NCI-H1694 (cell line): ENCODE measurements around the gene WDR45B.

Experiments used
- DNase-seq: peaks from one replicate; lab custom pipeline; 2025; lab: John Stamatoyannopoulos, UW

The WDR45B gene

GRCh38 chr17:82648165-82648668 is at the start of gene WDR45B:
Gene WDR45B (minus strand): TSS chr17:82648444. CDS start chr17:82648340, 104 bp downstream.
- DNase-seq: peak; percentile 87

- no peak for DNase-seq
Observed at GRCh38 chr17:82697808-82698064, 49.5 kb upstream of the WDR45B start.

GRCh38 chr17:82696916-82697807 is 48.9 kb upstream of the WDR45B start:
- DNase-seq: no peak

GRCh38 chr17:82696259-82696658 is 48.0 kb upstream of the WDR45B start:
- no peak for DNase-seq

DNA sequence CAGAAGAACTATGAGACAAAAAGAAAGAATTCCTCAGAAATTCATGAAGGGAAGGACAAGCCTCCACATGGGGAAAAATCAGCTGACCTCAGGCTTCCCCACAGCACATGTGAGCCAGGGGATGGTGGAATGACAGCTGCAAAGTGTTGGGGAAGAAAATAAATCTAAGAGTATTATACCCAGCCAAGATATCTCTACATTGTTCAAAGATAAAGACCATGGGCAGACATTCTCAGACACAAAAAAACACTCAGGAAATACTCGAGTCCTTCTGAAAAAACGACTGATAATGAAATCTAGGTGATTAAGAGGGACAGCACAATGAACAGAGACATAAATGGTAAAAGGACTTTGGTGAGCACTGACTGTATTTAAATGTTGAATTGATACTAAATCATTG is 46.4 kb upstream of the WDR45B start:
- no peak for DNase-seq

DNA sequence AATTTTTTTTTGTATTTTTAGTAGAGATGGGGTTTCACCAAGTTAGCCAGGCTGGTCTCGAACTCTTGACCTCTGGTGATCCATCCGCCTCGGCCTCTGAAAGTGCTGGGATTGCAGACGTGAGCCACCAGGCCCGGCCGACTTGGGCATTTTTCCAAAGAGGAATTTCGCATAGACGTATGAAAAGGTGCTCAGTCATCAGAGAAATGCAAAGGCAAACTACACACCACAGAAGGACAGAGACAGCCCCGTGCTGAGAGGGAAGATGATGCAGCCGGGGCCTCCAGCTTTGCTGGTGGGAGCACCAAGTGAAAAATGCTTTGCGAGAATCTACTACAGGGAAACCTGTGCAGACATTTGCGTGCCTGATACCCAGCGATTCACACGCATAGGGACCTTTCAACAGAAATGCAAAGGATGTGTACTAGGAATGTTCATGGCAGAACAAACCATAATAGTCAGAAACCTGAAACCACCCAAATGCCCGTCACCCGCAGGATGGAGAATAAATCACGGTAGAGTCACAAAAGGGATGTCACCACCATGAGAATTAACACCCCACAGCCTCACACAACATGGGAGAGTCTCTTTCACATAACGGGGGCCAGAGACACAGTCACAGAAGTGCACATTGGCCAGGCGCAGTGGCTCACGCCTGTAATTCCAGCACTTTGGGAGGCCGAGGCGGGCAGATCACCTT is 45.1 kb upstream of the WDR45B start:
- DNase-seq: no peak

DNA sequence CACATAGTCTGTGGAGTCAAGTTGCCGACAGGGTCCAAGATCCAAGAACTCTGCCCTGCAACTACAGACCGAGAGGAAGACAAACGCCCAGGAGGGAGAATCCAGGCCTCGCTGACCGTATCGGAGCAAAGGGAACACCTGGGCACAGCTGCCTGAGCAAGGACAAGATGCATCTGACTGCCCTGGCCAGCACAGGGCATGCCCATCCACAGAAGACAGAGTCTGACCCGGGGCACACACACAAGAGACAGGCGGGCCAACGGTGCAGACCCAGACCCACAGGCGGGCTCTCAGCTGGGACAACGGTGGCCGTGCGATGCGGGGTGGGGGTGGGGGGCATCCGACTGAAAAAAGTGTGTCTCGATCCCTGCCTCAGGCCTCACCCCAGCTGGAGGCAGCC is 44.0 kb upstream of the WDR45B start:
- no peak for DNase-seq

- no peak for DNase-seq
Observed at GRCh38 chr17:82691714-82692113, 43.5 kb upstream of the WDR45B start.

- no peak for DNase-seq
Observed at GRCh38 chr17:82690786-82691489, 42.7 kb upstream of the WDR45B start.

GRCh38 chr17:82689077-82689476 is 40.8 kb upstream of the WDR45B start:
- DNase-seq: no peak

GRCh38 chr17:82687871-82688270 is 39.6 kb upstream of the WDR45B start:
- no peak for DNase-seq

DNA sequence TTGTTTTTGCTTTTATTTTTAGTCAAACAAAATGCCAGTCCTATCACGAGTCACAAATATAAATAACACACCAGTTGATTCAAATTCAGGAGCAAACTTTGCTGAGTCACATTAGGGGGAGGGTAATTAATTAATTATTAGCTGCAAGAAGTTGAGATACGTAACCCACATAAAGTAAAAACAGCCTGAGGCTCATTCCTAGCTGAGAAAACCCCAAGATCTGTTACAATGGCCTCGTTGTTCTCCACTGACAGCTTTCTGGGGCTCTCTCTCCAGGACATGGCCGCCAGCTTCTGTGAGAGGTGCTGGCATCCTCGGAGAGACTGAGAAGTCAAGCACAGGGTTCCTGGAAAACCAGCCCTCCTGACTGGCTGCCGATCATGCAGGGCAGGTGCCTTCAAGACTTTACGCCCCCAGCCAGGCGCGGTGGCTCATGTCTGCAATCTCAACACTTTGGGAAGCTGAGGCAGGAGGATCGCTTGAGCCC is 39.2 kb upstream of the WDR45B start:
- no peak for DNase-seq

DNA sequence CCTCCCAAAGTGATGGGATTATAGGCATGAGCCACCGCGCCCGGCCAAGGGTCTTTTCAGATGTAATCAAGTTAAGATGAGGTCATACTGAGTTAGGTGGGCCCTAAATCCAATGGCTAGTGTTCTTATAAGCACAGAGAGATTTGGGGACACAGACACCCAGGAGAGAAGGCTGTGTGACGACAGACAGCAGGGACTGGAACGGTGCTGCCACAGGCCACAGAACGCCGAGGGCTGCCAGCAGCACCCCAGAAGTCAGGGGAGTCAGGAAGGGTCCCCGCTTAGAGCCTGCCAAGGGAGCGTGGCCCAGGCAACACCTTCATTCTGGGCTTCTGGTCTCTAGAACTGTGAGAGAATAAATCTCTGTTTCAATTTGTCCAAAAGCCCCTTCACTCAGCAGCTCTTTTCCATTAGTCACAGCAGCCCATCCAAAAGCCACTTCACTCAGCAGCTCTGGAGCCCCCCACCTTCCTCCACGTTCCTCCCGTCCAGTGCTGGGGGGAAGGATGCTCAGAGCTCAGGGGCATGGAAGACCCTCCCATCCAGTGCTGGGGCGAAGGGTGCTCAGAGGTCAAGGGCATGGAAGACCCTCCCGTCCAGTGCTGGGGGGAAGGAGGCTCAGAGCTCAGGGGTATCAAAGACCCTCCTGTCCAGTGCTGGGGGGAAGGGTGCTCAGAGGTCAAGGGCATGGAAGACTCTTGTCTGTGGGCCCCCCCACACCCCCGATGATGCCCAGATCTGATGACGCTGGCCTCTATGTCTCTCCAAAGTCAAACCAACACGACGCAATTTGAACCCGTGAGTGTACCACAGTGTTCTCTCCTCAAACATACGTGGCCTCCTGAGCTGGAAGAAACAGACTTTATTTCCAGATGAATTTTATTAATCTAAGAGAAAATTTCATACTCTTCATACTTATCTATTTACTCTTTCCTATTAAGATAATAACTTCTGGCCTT is 38.4 kb upstream of the WDR45B start:
- DNase-seq: no peak

DNA sequence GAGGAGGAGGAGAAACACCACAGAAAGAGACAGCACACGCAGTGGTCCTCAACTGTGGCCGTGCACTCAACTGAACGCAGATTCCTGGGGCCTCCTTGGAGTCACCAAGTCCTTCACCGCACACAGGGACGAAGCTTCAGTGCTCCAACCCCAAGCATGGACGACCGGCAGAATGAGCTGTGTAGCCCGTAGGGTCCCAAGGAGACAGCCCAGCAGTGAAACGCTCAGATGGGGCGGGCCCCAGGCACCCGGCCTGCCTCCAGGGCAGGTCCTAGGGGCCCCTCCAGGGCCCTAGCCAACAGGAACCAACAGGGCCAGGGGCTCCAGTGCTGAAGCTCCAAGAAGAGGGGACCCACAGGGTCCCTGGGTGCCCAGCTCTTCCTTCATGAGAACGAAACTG is 37.0 kb upstream of the WDR45B start:
- DNase-seq: no peak

DNA sequence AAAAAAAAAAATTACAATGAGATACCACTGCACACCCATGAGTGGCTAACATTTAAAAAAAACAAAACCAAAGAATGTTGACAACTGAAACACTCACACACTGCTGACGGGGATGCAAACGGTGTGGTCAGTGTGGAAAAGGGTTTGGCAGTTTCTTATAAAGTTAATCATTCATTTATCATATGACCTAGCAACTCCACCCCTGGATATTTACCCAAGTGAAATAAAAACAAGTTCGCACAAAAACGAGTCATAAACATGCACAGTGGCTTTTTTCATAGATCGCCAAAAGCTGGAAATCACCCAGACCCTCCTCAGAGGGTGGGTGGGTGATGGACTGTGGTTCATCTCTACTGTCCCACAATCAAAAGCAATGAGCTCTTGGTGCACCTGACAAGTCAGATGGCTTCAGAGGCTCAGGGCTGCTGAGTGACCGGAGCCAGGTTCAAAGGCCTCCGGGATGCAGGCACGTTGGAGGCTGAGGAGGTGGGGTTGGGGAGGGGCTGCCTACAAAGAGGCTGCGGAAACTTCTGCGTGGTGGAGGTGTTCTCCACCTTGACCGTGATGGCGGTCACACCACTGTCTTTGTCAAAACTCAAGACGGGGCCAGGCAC is 36.1 kb upstream of the WDR45B start:
- no peak for DNase-seq

DNA sequence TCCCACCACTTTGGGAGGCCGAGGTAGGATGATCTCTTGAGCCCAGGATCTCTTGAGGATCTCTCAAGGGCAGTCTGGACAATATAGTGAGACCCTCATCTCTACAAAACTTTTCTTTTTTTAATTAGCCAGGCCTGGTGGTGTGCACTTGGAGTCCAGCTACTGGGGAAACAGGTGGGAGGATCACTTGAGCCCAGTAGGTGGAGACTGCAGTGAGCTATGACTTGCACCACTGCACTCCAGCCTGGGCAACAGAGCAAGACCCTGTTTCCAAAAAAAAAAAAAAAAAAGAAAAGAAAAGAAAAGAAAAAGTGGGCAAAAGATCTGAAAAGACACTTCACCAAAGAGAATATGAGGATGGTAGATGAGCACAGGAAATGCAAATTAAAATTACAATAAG is 35.3 kb upstream of the WDR45B start:
- no peak for DNase-seq

- DNase-seq: no peak
Observed at GRCh38 chr17:82681547-82681946, 33.3 kb upstream of the WDR45B start.

DNA sequence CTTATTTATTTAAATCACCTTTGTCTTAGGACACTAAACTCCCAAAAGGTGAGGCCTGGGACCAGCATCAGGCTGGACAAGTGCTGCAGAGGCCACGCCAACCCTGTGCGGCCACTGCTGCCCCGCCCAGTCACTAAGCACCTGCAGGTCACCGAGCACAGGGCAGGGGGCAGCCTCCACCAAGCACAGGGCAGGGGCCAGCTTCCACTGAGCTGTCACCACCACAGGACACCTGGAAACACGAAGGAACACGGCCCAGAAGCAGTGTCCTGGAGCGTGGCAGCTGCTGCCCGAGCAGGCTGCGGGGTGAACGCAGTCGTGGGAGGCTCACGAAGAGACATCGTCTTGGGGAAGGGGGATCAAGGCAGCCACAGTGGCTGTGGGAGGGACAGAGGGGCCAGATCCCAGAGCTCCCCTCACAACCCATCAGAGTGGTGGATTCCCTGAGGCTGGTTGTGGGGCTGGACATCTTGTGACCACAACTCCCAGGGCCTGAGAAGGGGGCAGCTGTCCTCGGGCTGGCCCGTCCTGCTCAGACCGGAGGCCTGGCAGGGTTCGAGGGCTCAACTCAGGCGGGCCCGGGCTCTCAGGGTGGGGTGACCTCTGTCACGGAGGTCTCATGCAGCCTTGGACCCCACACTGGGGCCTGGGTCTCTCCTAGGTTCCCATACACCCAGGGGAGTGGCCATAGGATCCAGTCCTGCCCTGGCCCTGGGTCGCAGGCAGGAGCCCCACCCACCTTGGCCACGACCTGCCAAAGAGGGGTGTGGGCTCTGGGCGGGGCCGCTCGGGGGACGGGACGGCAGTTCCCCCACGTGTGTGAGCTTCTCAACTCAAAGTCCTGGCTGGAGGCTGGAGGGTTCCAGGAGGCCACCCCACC is 31.6 kb upstream of the WDR45B start:
- DNase-seq: no peak

- no peak for DNase-seq
Observed at GRCh38 chr17:82678265-82678891, 30.1 kb upstream of the WDR45B start.
